CD4-positive, alpha-beta T cell treated with Interferon gamma for 1 hour (primary cell): ENCODE results near the gene TLR8.
"Not testable (repeated sequence)": the region's sequence is repeated elsewhere in the genome, so short reads cannot be mapped to it uniquely, and the experiment has no call there.

Experiments used
- DNase-seq: peaks from one replicate; pipeline ENCODE4 v3.0.0-alpha.2; 2020

The TLR8 gene

DNA sequence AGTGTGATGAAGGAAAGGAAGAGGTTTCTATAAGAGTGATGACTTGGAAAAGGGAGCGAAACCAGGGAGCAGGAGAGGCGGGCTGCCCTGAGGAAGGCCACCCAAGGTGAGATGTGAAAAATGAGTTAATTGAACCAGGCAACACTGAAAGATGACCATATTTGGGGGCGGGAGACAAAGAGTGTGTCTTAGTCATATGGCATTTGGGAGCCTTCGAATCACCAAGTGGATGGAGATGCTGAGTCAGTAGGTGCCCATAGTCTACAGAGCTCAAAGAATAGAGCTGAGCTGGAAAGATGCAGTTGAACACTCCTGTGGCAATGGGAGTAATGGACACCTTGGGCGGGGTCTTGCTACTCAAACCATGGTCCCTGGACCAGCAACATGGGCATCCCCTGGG lies 8.3 kb upstream of the TLR8 start:
- no peak for DNase-seq

DNA sequence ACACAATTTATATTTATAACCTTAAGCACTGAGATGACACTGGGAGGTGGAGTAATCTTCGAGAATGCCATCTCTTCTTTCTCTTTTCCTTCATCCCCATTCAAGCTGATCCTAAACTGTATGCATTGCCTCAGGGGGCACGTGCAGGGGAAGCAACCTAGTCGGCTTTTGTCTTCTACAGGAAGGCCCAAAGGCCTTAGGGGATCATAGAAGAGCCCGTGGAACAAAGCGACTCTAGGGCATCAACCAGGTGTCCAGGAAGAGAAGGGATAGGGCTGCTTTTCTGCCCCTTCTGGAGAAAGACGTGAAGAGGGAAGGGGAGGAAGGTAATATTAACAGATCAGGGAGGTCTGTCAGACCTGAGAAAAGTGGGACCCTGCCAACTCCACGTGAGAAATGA lies 6.9 kb upstream of the TLR8 start:
- DNase-seq: no peak

DNA sequence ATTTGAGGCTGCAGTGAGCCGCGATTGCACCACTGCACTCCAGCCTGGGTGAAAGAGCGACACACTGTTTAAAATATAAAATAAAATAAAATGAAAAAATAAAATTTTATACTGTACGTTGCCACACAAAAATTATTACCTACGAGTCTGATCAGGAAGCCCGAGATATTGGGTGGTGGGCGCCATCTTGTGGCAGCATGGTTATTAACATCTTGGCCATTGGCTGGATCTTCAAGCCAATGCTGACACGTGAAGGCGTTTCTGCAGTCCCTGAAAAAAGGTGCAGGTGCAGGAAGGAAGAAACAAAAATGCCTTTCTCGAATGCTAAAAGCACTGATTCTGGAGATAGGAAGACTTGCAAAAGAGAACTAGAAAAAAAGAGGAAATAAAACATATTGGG lies 4.9 kb upstream of the TLR8 start:
- peak; percentile 50 for DNase-seq

DNA sequence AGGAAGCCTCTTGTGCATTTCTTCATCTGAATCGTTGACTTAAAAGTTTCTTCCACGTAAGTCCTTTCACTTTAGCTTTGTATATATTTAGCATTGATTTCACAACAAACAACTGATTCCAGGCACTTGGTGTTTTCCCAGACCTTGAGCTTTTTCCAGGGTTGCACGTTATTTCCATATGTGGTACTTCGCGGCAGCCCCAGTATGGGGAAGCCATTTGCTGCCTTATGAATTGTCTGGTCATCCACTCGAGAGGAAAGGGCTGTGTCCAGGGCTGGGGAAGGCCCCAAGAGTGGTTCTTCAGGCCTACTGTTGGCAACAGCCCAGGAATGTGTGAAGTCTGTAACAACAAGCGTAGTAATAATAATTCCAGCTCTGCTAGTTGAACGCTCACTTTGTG lies 2.8 kb upstream of the TLR8 start:
- no peak for DNase-seq

DNA sequence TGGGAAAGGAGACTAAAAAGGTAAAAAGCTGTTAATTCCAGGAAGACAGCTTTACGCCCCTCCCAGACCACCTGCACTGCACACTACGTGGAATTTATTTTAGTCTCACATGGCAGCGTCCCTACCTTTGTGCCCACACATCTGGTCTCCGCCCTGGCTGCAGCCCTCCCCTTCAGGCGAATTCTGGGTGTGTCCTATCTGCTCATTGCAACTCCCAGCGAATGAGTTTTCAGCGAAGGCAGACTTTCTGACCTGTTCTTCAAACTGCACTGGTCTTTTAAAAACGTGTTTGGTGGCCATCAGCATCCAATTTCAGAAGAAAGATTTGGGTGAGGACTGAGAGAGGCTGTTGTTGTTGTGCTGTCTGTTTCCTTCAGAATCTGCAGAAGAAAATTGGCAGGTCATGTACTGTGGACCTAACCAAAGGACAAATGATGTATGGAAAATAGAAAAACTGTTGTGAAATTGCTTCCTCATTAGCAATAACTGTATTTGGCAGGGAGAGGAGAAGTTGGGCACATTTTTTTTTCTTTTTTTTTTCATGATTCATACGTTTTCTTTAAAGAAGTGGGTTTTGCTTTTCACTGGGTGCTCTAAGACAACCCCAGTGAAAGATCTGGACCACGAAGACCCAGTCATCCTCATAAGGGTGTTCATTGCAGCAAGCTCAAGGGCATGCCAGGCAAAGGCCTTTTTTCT lies 4.2 kb downstream of the TLR8 start:
- no peak for DNase-seq

DNA sequence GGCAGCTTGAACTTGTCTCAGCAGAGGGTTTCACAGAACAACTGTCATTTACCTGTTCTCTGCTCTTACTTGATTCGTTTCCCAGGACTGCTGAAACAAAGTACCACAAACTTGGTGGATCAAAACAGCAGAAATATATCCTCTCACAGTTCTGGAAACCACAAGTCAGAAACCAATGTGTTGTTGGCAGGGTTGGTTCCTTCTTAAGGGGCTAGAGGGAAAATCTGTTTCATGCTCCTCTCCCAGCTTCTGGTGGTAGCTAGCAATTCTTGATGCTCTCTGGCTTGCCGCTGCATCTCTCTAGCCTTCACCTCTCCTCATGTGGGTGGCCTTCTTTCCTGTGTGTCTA lies 4.7 kb downstream of the TLR8 start:
- no peak for DNase-seq

DNA sequence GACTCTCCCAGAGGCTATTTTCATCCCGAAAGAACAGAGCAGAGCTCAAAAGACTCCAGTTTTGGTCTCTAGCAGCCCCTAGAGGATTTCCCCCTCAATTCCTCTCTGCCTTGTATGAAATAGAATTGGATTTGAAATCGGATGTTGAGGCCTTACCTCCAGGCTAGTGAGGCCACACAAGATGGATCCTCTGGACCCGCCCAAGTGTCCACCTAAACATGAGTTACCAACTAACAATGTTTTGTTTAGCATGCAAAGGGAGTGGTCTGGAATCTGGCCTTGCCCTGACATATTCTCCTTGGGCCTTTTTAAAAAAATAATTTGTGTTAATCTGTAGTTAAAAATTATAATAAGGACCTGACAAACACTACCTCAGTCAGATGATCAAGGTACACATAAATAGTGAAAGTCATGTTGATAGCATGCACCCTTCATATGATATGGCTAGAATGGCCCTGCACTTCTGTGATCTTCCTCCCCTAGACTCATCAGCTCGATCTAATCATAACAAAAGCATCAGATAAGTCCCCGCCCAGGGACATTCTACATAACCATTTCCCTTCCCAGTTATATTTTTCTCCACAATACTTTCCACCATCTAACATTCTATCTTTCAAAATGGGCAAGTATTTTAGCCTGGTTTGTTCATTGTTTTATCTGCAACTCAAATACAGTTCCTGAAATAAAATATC lies 6.5 kb downstream of the TLR8 start:
- DNase-seq: no peak

DNA sequence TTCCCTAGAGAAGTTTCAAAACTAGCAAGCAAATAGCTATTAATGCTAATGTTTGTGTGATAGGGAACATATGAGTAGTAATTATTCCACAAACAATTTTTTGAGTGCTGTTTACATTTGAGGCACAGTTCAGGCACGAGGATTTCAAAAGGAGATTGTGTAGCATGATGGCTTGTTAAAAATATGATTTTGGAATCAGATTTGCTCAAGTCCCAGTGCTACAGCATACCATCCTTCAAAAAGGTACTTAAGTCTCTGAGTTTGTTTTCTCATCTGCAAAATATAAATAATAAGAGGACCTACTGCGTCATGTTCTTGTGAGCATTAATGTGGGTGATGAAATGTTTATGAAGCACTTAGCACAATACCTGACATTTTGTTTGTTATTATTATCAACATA lies 11.3 kb downstream of the TLR8 start:
- no peak for DNase-seq

DNA sequence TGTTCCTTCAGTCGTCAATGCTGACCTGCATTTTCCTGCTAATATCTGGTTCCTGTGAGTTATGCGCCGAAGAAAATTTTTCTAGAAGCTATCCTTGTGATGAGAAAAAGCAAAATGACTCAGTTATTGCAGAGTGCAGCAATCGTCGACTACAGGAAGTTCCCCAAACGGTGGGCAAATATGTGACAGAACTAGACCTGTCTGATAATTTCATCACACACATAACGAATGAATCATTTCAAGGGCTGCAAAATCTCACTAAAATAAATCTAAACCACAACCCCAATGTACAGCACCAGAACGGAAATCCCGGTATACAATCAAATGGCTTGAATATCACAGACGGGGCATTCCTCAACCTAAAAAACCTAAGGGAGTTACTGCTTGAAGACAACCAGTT lies 12.6 kb downstream of the TLR8 start:
- DNase-seq: no peak

DNA sequence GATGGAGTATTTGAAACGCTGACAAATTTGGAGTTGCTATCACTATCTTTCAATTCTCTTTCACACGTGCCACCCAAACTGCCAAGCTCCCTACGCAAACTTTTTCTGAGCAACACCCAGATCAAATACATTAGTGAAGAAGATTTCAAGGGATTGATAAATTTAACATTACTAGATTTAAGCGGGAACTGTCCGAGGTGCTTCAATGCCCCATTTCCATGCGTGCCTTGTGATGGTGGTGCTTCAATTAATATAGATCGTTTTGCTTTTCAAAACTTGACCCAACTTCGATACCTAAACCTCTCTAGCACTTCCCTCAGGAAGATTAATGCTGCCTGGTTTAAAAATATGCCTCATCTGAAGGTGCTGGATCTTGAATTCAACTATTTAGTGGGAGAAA lies 13.2 kb downstream of the TLR8 start:
- DNase-seq: no peak

DNA sequence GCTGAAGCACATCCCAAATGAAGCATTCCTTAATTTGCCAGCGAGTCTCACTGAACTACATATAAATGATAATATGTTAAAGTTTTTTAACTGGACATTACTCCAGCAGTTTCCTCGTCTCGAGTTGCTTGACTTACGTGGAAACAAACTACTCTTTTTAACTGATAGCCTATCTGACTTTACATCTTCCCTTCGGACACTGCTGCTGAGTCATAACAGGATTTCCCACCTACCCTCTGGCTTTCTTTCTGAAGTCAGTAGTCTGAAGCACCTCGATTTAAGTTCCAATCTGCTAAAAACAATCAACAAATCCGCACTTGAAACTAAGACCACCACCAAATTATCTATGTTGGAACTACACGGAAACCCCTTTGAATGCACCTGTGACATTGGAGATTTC lies 14.6 kb downstream of the TLR8 start:
- no peak for DNase-seq

DNA sequence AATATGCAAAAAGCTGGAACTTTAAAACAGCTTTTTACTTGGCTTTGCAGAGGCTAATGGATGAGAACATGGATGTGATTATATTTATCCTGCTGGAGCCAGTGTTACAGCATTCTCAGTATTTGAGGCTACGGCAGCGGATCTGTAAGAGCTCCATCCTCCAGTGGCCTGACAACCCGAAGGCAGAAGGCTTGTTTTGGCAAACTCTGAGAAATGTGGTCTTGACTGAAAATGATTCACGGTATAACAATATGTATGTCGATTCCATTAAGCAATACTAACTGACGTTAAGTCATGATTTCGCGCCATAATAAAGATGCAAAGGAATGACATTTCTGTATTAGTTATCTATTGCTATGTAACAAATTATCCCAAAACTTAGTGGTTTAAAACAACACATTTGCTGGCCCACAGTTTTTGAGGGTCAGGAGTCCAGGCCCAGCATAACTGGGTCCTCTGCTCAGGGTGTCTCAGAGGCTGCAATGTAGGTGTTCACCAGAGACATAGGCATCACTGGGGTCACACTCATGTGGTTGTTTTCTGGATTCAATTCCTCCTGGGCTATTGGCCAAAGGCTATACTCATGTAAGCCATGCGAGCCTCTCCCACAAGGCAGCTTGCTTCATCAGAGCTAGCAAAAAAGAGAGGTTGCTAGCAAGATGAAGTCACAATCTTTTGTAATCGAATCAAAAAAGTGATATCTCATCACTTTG lies 15.6 kb downstream of the TLR8 start:
- DNase-seq: no peak

DNA sequence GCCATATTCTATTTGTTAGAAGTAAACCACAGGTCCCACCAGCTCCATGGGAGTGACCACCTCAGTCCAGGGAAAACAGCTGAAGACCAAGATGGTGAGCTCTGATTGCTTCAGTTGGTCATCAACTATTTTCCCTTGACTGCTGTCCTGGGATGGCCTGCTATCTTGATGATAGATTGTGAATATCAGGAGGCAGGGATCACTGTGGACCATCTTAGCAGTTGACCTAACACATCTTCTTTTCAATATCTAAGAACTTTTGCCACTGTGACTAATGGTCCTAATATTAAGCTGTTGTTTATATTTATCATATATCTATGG lies 16.1 kb downstream of the TLR8 start:
- DNase-seq: no peak

DNA sequence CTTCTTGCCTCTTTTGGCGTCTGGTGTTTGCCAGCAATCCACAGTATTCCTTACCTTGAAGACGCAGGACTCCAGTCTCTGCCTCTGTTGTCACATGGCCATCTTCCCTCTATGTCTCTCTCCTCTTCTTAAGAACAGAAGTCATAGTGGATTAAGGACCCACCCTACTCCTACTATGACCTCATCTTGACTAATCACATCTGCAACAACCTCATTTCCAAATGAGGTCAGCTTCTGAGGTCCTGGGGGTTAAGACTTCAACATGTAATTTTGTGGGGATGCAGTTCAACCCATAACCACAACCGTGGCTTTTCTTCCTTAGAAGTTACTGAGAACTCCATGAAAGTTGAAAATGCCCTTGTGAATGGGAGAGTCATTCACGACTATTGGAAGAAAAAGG lies 23.3 kb downstream of the TLR8 start:
- DNase-seq: no peak

DNA sequence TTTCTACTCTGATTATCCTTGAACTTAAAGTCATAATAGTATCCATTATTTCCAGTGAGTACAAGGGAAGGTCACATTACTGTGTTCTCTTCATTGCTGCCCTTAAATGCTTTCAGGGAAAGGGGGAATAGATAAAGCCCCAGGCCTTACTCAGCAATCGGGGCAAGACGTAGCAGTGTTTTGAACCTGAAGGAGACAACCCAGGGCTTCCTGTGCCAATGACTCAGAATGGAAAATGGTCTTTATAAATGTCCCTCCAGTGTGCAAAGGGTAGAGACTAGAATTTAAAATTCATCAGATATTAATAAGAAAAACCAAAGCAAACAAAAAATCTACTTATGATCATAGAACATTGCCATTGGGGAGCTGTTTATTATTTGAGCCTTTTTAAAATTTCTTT lies 23.7 kb downstream of the TLR8 start:
- DNase-seq: no peak

DNA sequence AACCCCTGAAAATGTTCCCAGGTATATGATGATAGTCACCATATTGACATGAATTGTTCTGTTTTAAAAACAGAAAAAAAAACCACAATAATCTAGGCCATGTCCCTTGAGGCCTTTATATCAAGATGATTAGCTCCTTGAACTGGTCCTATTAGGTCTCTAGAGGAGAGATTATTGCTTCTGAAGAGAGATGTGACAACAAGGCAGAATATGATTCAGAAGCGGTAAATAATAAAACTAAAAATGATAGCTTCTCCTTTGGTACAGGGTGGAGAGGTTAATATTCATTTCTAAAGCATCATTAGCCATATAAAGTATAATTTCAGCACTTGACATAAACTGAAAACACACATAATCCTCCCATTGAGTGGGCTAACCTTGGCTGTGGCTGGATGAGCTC lies 25.8 kb downstream of the TLR8 start:
- DNase-seq: no peak

DNA sequence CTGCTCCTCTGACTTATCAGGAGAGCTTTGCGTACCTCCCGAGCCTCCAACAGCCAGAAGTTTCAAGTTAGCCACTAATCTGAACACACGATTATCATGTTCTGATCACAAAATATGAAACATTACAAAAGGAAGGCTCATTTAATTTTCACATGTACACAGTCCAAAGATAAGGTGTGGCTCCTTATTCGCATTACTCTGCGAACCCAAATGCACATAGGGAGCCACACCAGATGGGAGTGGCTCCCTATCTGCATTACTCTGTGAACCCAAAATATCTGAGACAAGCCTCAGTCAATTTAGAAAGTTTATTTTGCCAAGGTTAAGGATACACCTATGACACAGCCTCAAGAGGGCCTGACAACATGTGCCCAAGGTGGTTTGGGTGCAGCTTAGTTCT lies 28.4 kb downstream of the TLR8 start:
- DNase-seq: no peak

DNA sequence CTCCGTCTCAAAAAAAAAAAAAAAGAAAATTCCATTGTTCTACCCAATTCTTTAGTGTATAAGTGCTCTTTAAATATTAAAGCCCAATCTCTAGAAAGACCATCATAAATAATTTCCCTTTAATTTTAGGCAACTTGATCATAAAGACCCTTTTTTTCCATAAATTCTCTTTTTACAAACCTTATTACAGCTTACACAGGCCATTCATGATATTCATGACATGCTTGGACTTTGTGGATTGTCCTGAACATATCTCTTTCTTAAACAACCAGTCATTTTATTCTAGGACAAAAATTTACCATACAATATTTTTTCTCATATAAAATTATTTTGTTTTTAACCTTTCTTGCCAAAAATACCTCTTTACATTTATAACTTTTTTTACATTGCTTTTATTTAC lies 30.5 kb downstream of the TLR8 start:
- no peak for DNase-seq

DNA sequence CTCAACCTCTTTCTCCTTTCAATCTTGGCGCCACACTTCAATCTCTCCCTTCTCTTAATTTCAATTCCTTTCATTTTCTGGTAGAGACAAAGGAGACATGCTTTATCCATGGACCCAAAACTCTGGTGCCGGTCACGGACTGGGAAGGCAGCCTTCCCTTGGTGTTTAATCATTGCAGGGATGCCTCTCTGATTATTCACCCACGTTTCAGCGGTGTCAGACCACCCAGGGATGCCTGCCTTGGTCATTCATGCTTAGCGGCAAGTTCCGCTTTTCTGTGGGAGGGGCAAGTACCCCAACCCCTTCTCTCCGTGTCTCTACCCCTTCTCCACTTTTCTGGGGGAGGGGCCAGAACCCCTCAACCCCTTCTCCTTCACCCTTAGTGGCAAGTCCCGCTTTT lies 34.1 kb downstream of the TLR8 start:
- DNase-seq: not testable (repeated sequence)

DNA sequence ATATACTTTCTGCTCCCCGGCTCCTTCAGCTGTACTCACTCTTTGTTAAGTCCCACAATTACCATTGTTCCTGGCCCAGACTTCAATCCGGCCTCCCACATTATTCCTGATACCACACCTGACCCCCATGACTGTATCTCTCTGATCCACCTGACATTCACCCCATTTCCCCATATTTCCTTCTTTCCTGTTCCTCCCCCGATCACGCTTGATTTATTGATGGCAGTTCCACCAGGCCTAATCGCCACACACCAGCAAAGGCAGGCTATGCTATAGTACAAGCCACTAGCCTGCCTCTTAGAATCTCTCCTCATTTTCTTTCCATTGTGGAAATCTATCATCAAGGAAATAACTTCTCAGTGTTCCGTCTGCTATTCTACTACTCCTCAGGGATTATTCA lies 37.2 kb downstream of the TLR8 start:
- DNase-seq: not testable (repeated sequence)

DNA sequence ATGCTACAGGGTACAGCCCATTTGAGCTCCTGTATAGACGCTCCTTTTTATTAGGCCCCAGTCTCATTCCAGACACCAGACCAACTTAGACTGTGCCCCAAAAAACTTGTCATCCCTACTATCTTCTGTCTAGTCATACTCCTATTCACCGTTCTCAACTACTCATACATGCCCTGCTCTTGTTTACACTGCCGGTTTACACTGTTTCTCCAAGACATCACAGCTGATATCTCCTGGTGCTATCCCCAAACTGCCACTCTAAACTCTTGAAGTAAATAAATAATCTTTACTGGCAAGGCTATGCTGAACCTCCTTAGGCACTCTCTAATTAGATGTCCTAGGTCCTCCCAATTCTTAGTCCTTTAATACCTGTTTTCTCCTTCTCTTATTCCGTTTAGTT lies 38.0 kb downstream of the TLR8 start:
- not testable (repeated sequence) for DNase-seq

DNA sequence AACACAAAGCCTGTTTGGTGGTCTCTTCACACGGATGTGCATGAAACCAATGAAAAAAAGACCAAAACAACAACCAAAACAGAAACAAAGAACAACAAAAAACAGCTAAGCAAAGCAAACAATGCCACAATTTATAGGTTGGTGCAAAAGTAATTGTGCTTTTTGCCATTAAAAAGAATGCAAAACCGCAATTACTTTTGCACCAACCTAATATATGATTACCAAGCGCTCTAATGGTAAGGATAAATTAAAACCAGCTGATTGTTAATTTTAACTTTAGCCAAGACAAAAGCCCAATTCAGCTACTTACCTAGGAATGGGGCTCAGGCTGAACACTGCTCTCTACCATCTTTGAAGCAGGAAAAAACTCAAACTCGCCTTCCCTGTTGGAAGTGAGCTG lies 39.1 kb downstream of the TLR8 start:
- DNase-seq: no peak

DNA sequence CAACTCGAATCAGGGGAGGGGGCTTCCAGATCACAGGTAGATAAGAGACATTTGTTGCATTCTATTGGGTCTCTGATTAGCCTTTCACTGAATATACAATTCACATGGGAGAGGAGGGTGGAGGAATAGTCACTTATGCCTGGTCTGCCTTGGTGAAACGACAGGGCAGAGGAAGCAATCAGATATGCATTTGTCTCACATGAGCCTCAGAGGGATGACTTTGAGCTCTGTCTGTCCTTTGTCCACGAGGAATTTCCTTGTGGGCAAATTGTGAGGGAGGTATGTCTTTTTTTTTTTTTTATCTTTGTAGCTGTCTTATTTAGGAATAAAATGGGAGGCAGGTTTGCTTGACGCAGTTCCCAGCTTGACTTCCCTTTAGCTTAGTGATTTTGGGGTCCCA lies 40.0 kb downstream of the TLR8 start:
- no peak for DNase-seq

DNA sequence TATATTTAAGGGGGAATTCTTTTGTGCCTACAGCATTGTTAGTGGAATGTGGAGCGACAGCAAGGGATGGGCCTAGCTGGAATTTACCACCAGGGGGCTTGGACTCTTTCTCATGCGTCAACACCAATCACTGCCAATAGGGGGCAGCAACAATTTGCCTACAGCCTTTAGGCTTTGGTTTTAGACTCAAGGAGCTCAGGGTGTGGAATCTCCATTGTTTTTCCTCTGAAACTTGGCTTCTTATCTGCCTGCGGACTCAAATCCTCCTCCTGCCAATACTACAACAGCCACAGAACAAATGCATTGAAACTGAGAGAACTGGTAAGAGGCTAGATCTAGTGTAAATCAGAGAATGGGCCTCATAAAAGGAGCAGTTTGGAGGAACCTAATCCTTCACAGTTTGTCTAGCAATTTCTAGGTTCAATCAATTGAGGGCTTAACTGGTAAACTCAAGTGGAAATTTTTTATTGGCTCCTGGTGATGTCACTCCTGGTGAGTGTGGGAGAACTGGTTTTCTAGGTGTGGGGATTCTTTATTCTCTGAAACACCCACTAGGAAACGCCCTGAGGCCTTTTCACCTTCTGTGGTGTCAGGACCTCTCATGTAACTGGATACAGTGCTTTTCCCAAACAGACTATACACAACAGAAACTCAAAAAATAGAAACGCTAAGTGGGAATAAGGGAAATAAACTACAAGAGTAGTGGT lies 40.6 kb downstream of the TLR8 start:
- peak; percentile 72 for DNase-seq
